HG03442 (cell line): ENCODE results near the gene TTN.

Source experiments
- ATAC-seq: cut with Tn5 transposase; IDR thresholded peaks from one replicate; pipeline ENCODE4 v1.9.1; 2021; ENCODE audit warnings: mild to moderate bottlenecking, moderate library complexity; ENCODE audit not compliant: unreplicated experiment

Gene TTN

GRCh38 chr2:178506101-178506500 is 301.1 kb downstream of the TTN start:
- ATAC-seq: no peak

GRCh38 chr2:178502751-178503150 is 304.5 kb downstream of the TTN start:
- no peak for ATAC-seq

- no peak for ATAC-seq
Measured at GRCh38 chr2:178499640-178500039, 307.6 kb downstream of the TTN start.

- ATAC-seq: peak; percentile 71
Measured at GRCh38 chr2:178498137-178498536, 309.1 kb downstream of the TTN start.

GRCh38 chr2:178496049-178496448 is 311.2 kb downstream of the TTN start:
- no peak for ATAC-seq

- ATAC-seq: no peak
Measured at GRCh38 chr2:178491612-178492011, 315.6 kb downstream of the TTN start.

- ATAC-seq: no peak
Measured at GRCh38 chr2:178485356-178485755, 321.9 kb downstream of the TTN start.

- no peak for ATAC-seq
Measured at GRCh38 chr2:178484245-178485041, 322.8 kb downstream of the TTN start.

GRCh38 chr2:178482437-178482836 is 324.8 kb downstream of the TTN start:
- peak; percentile 29 for ATAC-seq

- ATAC-seq: peak; percentile 67
Measured at GRCh38 chr2:178480227-178481181, 326.7 kb downstream of the TTN start, which contains the start of gene PLEKHA3. PLEKHA3 (plus strand) TSS chr2:178480457; CDS start chr2:178480870, 413 bp downstream.

GRCh38 chr2:178479758-178480226 is 327.4 kb downstream of the TTN start:
- no peak for ATAC-seq

GRCh38 chr2:178479275-178479616 is 328.0 kb downstream of the TTN start:
- ATAC-seq: no peak

GRCh38 chr2:178478439-178479274 is 328.6 kb downstream of the TTN start, which contains the start of gene FKBP7:
FKBP7 (minus strand) TSS chr2:178478600; CDS start chr2:178478499, 101 bp downstream.
- ATAC-seq: peak; percentile 34

GRCh38 chr2:178478130-178478438 is 329.1 kb downstream of the TTN start:
- ATAC-seq: no peak

GRCh38 chr2:178477443-178478129 is 329.6 kb downstream of the TTN start:
- no peak for ATAC-seq

GRCh38 chr2:178476477-178476876 is 330.7 kb downstream of the TTN start:
- no peak for ATAC-seq
